AG04449 (cell line): ENCODE measurements around the gene PDK4.

Experiments used
- CTCF ChIA-PET: fragments of 350-600 bp; formaldehyde crosslinking; extraction: SDS; loops from one replicate; lab custom pipeline; 2021; ENCODE audit warnings: antibody characterized with exemption; lab: Yijun Ruan, JAX
- POLR2A ChIA-PET: fragments of 400-600, 350-600 bp; formaldehyde crosslinking; extraction: SDS; loops from one replicate; lab custom pipeline; 2020; ENCODE audit warnings: antibody characterized with exemption, inconsistent platforms; lab: Yijun Ruan, JAX
- DNase-seq: peaks from one replicate; pipeline ENCODE4 v3.0.0-alpha.2; 2010; ENCODE audit warnings: low read depth, low spot score
- H3K4me3 ChIP-seq: 2 replicates; pipeline ENCODE4 v1.5.1; 2011; ENCODE audit warnings: low read depth, mild to moderate bottlenecking, control low read depth, low read length
- CTCF ChIP-seq: IDR thresholded peaks from one replicate; pipeline ENCODE4 v1.5.1; 2011; ENCODE audit warnings: mild to moderate bottlenecking, moderate library complexity, low read length, control low read depth, inconsistent platforms; ENCODE audit not compliant: insufficient read depth; ENCODE audit errors: missing control alignments

PDK4 gene

GRCh38 chr7:95590387-95591248 is 5.7 kb downstream of the PDK4 start:
- ChIA-PET CTCF (no interaction called here), POLR2A (no interaction called here)
- H3K4me3 ChIP-seq: no peak overlapping the region
- DNase-seq: no peak
- TF ChIP-seq CTCF: no peak

GRCh38 chr7:95589766-95590165 is 6.5 kb downstream of the PDK4 start:
- CTCF ChIA-PET: interaction anchor here (0.6 kb wide), 1 partner anchor 352 kb away, joined by 3 read pairs; no protein-coding TSS in a partner anchor

GRCh38 chr7:95589031-95589430 is 7.3 kb downstream of the PDK4 start:
- TF ChIP-seq CTCF: no peak
- POLR2A ChIA-PET: no interaction called here
- H3K4me3 ChIP-seq: no peak overlapping the region
- no peak for DNase-seq
- CTCF ChIA-PET: interaction anchor here (0.6 kb wide), 1 partner anchor 351 kb away, joined by 3 read pairs; no protein-coding TSS in a partner anchor

More at GRCh38 chr7:95589766-95590165, 6.5 kb downstream of the PDK4 start:
- DNase-seq: no peak
- no peak overlapping the region for H3K4me3 ChIP-seq
- POLR2A ChIA-PET: no interaction called here
- TF ChIP-seq CTCF: no peak

GRCh38 chr7:95586951-95587301 is 9.4 kb downstream of the PDK4 start:
- DNase-seq: no peak
- ChIA-PET CTCF (no interaction called here), POLR2A (no interaction called here)

GRCh38 chr7:95585426-95585789 is 10.9 kb downstream of the PDK4 start:
- CTCF ChIA-PET: no interaction called here
- TF ChIP-seq CTCF: no peak
- DNase-seq: no peak
- H3K4me3 ChIP-seq: no peak overlapping the region
- POLR2A ChIA-PET: no interaction called here

More at GRCh38 chr7:95586951-95587301, 9.4 kb downstream of the PDK4 start:
- TF ChIP-seq CTCF: no peak
- no peak overlapping the region for H3K4me3 ChIP-seq

- no peak for DNase-seq
- TF ChIP-seq CTCF: no peak
- H3K4me3 ChIP-seq: no peak overlapping the region
- ChIA-PET POLR2A (no interaction called here), CTCF (no interaction called here)
Observed at GRCh38 chr7:95584769-95585425, 11.4 kb downstream of the PDK4 start.
